ENCODE data around the gene TMX3. TPM values are rescaled to one million over a fixed set of nuclear protein-coding genes. Genes with fewer than 3 reads are reported as not detected.

The TMX3 gene
- total RNA-seq, 2 experiments from 2014 or later: 30.9 to 33.3 TPM

GRCh38 chr18:68666381-68666780, 48.5 kb downstream of the TMX3 start:
- Mint-ChIP-seq H3K4me3 (no peak overlapping the region), H3K4me1 (ENCODE audit: low read depth) (no peaks in the 10 kb centered on the region), H3K27me3 (no peaks in the 10 kb centered on the region), H3K27ac (no peak overlapping the region), H3K9me3 (no peaks in the 10 kb centered on the region), H3K36me3 (ENCODE audit: low read depth) (no peaks in the 10 kb centered on the region)
- TF ChIP-seq CTCF (IDR thresholded peaks at IDR 0.05): no peak
- Histone ChIP-seq H3K27ac (ENCODE audit: low read depth in 1 of 2, low read length in 2 of 2) (no peak overlapping the region), H3K27me3 (ENCODE audit: control insufficient read depth in 1 of 2, insufficient read depth in 2 of 2, low read length in 2 of 2) (no peaks in the 10 kb centered on the region), H3K4me1 (ENCODE audit: insufficient read depth, low read length) (no peaks in the 10 kb centered on the region), H3K36me3 (ENCODE audit: insufficient read depth, low read length) (no peaks in the 10 kb centered on the region), H3K9me3 (ENCODE audit: control insufficient read depth in 1 of 2, insufficient read depth in 1 of 2, low read length in 2 of 2) (no peaks in the 10 kb centered on the region), H3K4me3 (ENCODE audit: low read length) (no peak overlapping the region)
- POLR2A ChIA-PET: no interaction called here
- no peak for DNase-seq
- no peak for ATAC-seq (ENCODE audit: poor library complexity)
- intact Hi-C loops (cut with DNase I, micrococcal nuclease): no loop called here
- CTCF ChIA-PET: interaction anchor here (1.4 kb wide), 1 partner anchor 9 kb away, joined by 3 read pairs; no protein-coding TSS in a partner anchor

- Mint-ChIP-seq H3K27me3 (peaks cover under 1% of the 10 kb centered on the region), H3K27ac (no peak overlapping the region), H3K36me3 (ENCODE audit: low read depth) (no peaks in the 10 kb centered on the region), H3K4me1 (ENCODE audit: low read depth) (no peaks in the 10 kb centered on the region), H3K9me3 (no peaks in the 10 kb centered on the region), H3K4me3 (no peak overlapping the region)
- Histone ChIP-seq H3K4me3 (ENCODE audit: low read length) (no peak overlapping the region), H3K36me3 (ENCODE audit: insufficient read depth, low read length) (no peaks in the 10 kb centered on the region), H3K4me1 (ENCODE audit: insufficient read depth, low read length) (no peaks in the 10 kb centered on the region), H3K9me3 (ENCODE audit: control insufficient read depth in 1 of 2, insufficient read depth in 1 of 2, low read length in 2 of 2) (no peaks in the 10 kb centered on the region), H3K27me3 (ENCODE audit: control insufficient read depth in 1 of 2, insufficient read depth in 2 of 2, low read length in 2 of 2) (no peaks in the 10 kb centered on the region), H3K27ac (ENCODE audit: low read depth in 1 of 2, low read length in 2 of 2) (no peak overlapping the region)
- POLR2A ChIA-PET: no interaction called here
- intact Hi-C loops (cut with DNase I, micrococcal nuclease): no loop called here
- no peak for ATAC-seq (ENCODE audit: poor library complexity)
- CTCF ChIA-PET: interaction anchor here (1.4 kb wide), 1 partner anchor 9 kb away, joined by 3 read pairs; no protein-coding TSS in a partner anchor
- TF ChIP-seq CTCF (IDR thresholded peaks at IDR 0.05): no peak
- no peak for DNase-seq
These were observed 49.3 kb downstream of the TMX3 start for GRCh38 chr18:68665628-68666027.

- no peaks in the 10 kb centered on the region for H3K4me1 ChIP-seq (ENCODE audit: insufficient read depth, low read length)
- TF ChIP-seq CTCF (IDR thresholded peaks at IDR 0.05): no peak
- no peaks in the 10 kb centered on the region for H3K36me3 ChIP-seq (ENCODE audit: insufficient read depth, low read length)
- H3K27ac ChIP-seq (ENCODE audit: low read depth in 1 of 2, low read length in 2 of 2): no peak overlapping the region
- Mint-ChIP-seq H3K9me3 (no peaks in the 10 kb centered on the region), H3K36me3 (ENCODE audit: low read depth) (no peaks in the 10 kb centered on the region), H3K27ac (no peak overlapping the region), H3K4me1 (ENCODE audit: low read depth) (no peaks in the 10 kb centered on the region), H3K4me3 (no peak overlapping the region), H3K27me3 (peaks cover 5% of the 10 kb centered on the region)
- ChIA-PET POLR2A (no interaction called here), CTCF (no interaction called here)
- no peak for DNase-seq
- ATAC-seq (ENCODE audit: poor library complexity): no peak
- H3K9me3 ChIP-seq (ENCODE audit: control insufficient read depth in 1 of 2, insufficient read depth in 1 of 2, low read length in 2 of 2): no peaks in the 10 kb centered on the region
- intact Hi-C loops (cut with DNase I, micrococcal nuclease): loop anchor here in 1 of 2 experiments (5.0 kb wide), 1 partner anchor 70 kb away; no protein-coding TSS in a partner anchor
- H3K4me3 ChIP-seq (ENCODE audit: low read length): no peak overlapping the region
- no peaks in the 10 kb centered on the region for H3K27me3 ChIP-seq (ENCODE audit: control insufficient read depth in 1 of 2, insufficient read depth in 2 of 2, low read length in 2 of 2)
These were observed 52.2 kb downstream of the TMX3 start for GRCh38 chr18:68662754-68663153.

Data from CD4-positive, alpha-beta T cell (primary cell).